Middle frontal gyrus (tissue), 1 donor: ENCODE measurements around the gene SEPSECS.
"Not testable (repeated sequence)": the region's sequence is repeated elsewhere in the genome, so short reads cannot be mapped to it uniquely, and the experiment has no call there.

Source experiments
- DNase-seq: peaks from one replicate; pipeline ENCODE4 v3.0.0-alpha.2; 2015; ENCODE audit warnings: low spot score; ENCODE audit errors: extremely low spot score

SEPSECS gene

GRCh38 chr4:25085671-25086070 is 74.6 kb downstream of the SEPSECS start:
- DNase-seq = no peak

GRCh38 chr4:25083441-25083840 is 76.8 kb downstream of the SEPSECS start:
- DNase-seq = not testable (repeated sequence)

- no peak for DNase-seq
These were observed 78.3 kb downstream of the SEPSECS start for GRCh38 chr4:25081866-25082471.

- no peak for DNase-seq
These were observed 79.7 kb downstream of the SEPSECS start for GRCh38 chr4:25080571-25080970.

- DNase-seq = no peak
These were observed 81.7 kb downstream of the SEPSECS start for GRCh38 chr4:25078523-25078922.

- DNase-seq = no peak
These were observed 83.4 kb downstream of the SEPSECS start for GRCh38 chr4:25076625-25077398.

GRCh38 chr4:25075851-25076250 is 84.4 kb downstream of the SEPSECS start:
- DNase-seq = no peak

- DNase-seq = no peak
These were observed 85.1 kb downstream of the SEPSECS start for GRCh38 chr4:25075129-25075528.

- no peak for DNase-seq
These were observed 89.7 kb downstream of the SEPSECS start for GRCh38 chr4:25070545-25070944.
